Measurements from ENCODE around the gene TFPI2. TPM values are rescaled to one million over a fixed set of nuclear protein-coding genes. Genes with fewer than 3 reads are reported as not detected.

TFPI2 gene
- polyA plus RNA-seq, 3 donors: 11.3 to 15.0 (median 13.7) TPM

- DNase-seq (ENCODE audit: low read depth in 3 of 3, low spot score in 2 of 3): no peak
Observed at GRCh38 chr7:93860261-93860660, 30.3 kb downstream of the TFPI2 start.

- no peak for DNase-seq (ENCODE audit: low read depth in 3 of 3, low spot score in 2 of 3)
Observed at GRCh38 chr7:93858857-93859256, 31.7 kb downstream of the TFPI2 start.

GRCh38 chr7:93856323-93856722 lies 34.2 kb downstream of the TFPI2 start:
- DNase-seq (ENCODE audit: low read depth in 3 of 3, low spot score in 2 of 3): no peak

GRCh38 chr7:93855797-93856196 lies 34.8 kb downstream of the TFPI2 start:
- no peak for DNase-seq (ENCODE audit: low read depth in 3 of 3, low spot score in 2 of 3)

- no peak for DNase-seq (ENCODE audit: low read depth in 3 of 3, low spot score in 2 of 3)
Observed at GRCh38 chr7:93854480-93854879, 36.1 kb downstream of the TFPI2 start.

- no peak for DNase-seq (ENCODE audit: low read depth in 3 of 3, low spot score in 2 of 3)
Observed at GRCh38 chr7:93851536-93851935, 39.0 kb downstream of the TFPI2 start.

- DNase-seq (ENCODE audit: low read depth in 3 of 3, low spot score in 2 of 3): no peak
Observed at GRCh38 chr7:93843260-93843659, 47.3 kb downstream of the TFPI2 start.

- no peak for DNase-seq (ENCODE audit: low read depth in 3 of 3, low spot score in 2 of 3)
Observed at GRCh38 chr7:93838966-93839365, 51.6 kb downstream of the TFPI2 start.

- DNase-seq (ENCODE audit: low read depth in 3 of 3, low spot score in 2 of 3): no peak
Observed at GRCh38 chr7:93837245-93837644, 53.3 kb downstream of the TFPI2 start.

- DNase-seq (ENCODE audit: low read depth in 3 of 3, low spot score in 2 of 3): no peak
Observed at GRCh38 chr7:93836116-93836515, 54.4 kb downstream of the TFPI2 start.

- DNase-seq (ENCODE audit: low read depth in 3 of 3, low spot score in 2 of 3): no peak
Observed at GRCh38 chr7:93835702-93836101, 54.9 kb downstream of the TFPI2 start.

Other genes starting within 250 kb of the TFPI2 start
- under 1 TPM in 1 of 3 donors, not detected in 2; 0.24 TPM for gene GNGT1, start 15.8 kb upstream of the TFPI2 start, polyA plus RNA-seq (ENCODE audit: insufficient read length in 3 of 3)
- 10 to 100 TPM; 46.4 to 52.5 (median 48.0) TPM for gene GNG11, start 31.0 kb upstream of the TFPI2 start, polyA plus RNA-seq (ENCODE audit: insufficient read length in 3 of 3)
- 10 to 100 TPM; 47.0 to 50.0 (median 47.4) TPM for gene BET1, start 113.6 kb upstream of the TFPI2 start, polyA plus RNA-seq (ENCODE audit: insufficient read length in 3 of 3)

Measured in right renal cortex interstitium (tissue), 3 donors.